Neural progenitor cell (in vitro differentiated cells): ENCODE measurements around the gene GRIK3. TPM values are rescaled to one million over a fixed set of nuclear protein-coding genes. Genes with fewer than 3 reads are reported as not detected.

Experiments
- DNase-seq: peaks from one replicate; pipeline ENCODE4 v3.0.0-alpha.2; 2016; ENCODE audit warnings: low spot score
- H2AFZ ChIP-seq: fragments of 200-600 bp; sonication (generic); replicated peaks from 2 replicates; pipeline ENCODE4 v1.6.1; 2016; ENCODE audit warnings: antibody characterized with exemption
- H3F3A ChIP-seq: fragments of 200-600 bp; sonication (generic); 2 replicates; pipeline ENCODE4 v1.6.1; 2016; ENCODE audit warnings: antibody characterized with exemption, low read depth
- H3K27ac ChIP-seq: fragments of 200-600 bp; sonication (generic); 2 replicates; pipeline ENCODE4 v1.5.1; 2016; ENCODE audit warnings: mild to moderate bottlenecking
- H3K27me3 ChIP-seq: fragments of 200-600 bp; sonication (generic); 2 replicates; pipeline ENCODE4 v1.6.1; 2016; ENCODE audit warnings: mild to moderate bottlenecking, moderate library complexity
- H3K36me3 ChIP-seq: fragments of 200-600 bp; sonication (generic); 2 replicates; pipeline ENCODE4 v1.5.1; 2016
- H3K4me1 ChIP-seq: fragments of 200-600 bp; sonication (generic); 2 replicates; pipeline ENCODE4 v1.6.1; 2016; ENCODE audit warnings: mixed run types
- H3K4me2 ChIP-seq: fragments of 200-600 bp; sonication (generic); 2 replicates; pipeline ENCODE4 v1.6.1; 2016
- H3K4me3 ChIP-seq: fragments of 200-600 bp; sonication (generic); 2 replicates; pipeline ENCODE4 v1.5.1; 2016
- H3K79me2 ChIP-seq: fragments of 200-600 bp; sonication (generic); 2 replicates; pipeline ENCODE4 v1.6.1; 2016; ENCODE audit warnings: low read depth
- H3K9ac ChIP-seq: fragments of 200-600 bp; sonication (generic); 2 replicates; pipeline ENCODE4 v1.6.1; 2016
- H3K9me3 ChIP-seq: fragments of 200-600 bp; sonication (generic); 2 replicates; pipeline ENCODE4 v1.5.1; 2016; ENCODE audit warnings: low read depth
- H4K20me1 ChIP-seq: fragments of 200-600 bp; sonication (generic); 2 replicates; pipeline ENCODE4 v1.6.1; 2016; ENCODE audit warnings: low read depth
- H3K27ac Mint-ChIP-seq: 3 replicates; pipeline ENCODE4 v1.8.0; 2021; ENCODE audit warnings: mixed read lengths
- H3K27me3 Mint-ChIP-seq: 2 replicates; pipeline ENCODE4 v1.8.0; 2022; ENCODE audit warnings: low read depth, mild to moderate bottlenecking, inconsistent platforms, moderate library complexity, mixed read lengths; ENCODE audit not compliant: insufficient read depth
- H3K36me3 Mint-ChIP-seq: 3 replicates; pipeline ENCODE4 v1.8.0; 2021; ENCODE audit warnings: mixed read lengths
- H3K4me1 Mint-ChIP-seq: 3 replicates; pipeline ENCODE4 v1.8.0; 2021; ENCODE audit warnings: mixed read lengths
- H3K4me3 Mint-ChIP-seq: 3 replicates; pipeline ENCODE4 v1.8.0; 2021; ENCODE audit warnings: mild to moderate bottlenecking, moderate library complexity, mixed read lengths
- H3K9me3 Mint-ChIP-seq: 3 replicates; pipeline ENCODE4 v1.8.0; 2020; ENCODE audit warnings: mixed read lengths
- EZH2 ChIP-seq: fragments of 200-600 bp; sonication (generic); IDR thresholded peaks from 2 replicates; pipeline ENCODE4 v1.6.1; 2017; ENCODE audit warnings: antibody characterized with exemption, mild to moderate bottlenecking, moderate library complexity
- EZH2phosphoT487 ChIP-seq: fragments of 200-600 bp; sonication (generic); IDR thresholded peaks from 2 replicates; pipeline ENCODE4 v1.6.1; 2017; ENCODE audit warnings: antibody characterized with exemption
- total RNA-seq: library from RNA; depleted of rRNA; stranded (reverse); fragments of >200 nt; gene quantifications from 2 replicates; pipeline ENCODE4 v1.2.3, GENCODE V29; 2015; ENCODE audit warnings: low replicate concordance
- TF ChIP-seq, protein P1 (sequence below): fragments of 200-600 bp; sonication (generic); IDR thresholded peaks from 2 replicates; pipeline ENCODE4 v1.5.1; 2017; ENCODE audit warnings: antibody characterized with exemption, mild to moderate bottlenecking

GRIK3 gene
- total RNA-seq, 1 donor from 2014 or later = 1.7 TPM

DNA sequence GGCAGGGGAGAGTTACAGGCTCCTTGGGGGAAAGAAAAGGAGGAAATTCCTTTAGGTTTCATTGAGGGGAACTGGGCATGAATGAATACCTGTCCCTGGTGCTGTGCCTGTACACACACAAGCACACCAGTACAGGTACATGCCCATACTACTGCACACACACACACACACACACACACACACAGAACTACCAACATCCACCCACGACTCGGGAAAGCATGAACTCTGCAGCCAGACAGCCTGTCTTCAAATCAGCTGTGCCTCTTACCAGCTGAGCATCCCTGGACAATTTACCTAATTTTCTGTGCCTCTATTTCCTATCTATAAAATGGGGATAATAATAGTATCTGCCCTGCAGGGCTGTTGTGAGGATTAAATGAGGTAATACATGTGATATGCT, 7.2 kb upstream of the GRIK3 start:
- H4K20me1 ChIP-seq = peaks cover 4% of the 10 kb centered on the region
- H3K27me3 Mint-ChIP-seq = peaks cover 27% of the 10 kb centered on the region
- no peaks in the 10 kb centered on the region for H3K36me3 Mint-ChIP-seq
- H3K9ac ChIP-seq = no peak overlapping the region
- H3K9me3 Mint-ChIP-seq = no peaks in the 10 kb centered on the region
- H3K4me1 ChIP-seq = peaks cover 47% of the 10 kb centered on the region
- H3K27ac Mint-ChIP-seq = no peak overlapping the region
- no peaks in the 10 kb centered on the region for H3K36me3 ChIP-seq
- no peaks in the 10 kb centered on the region for H3K9me3 ChIP-seq
- H3K4me1 Mint-ChIP-seq = peaks cover 47% of the 10 kb centered on the region
- no peak overlapping the region for H3K4me3 ChIP-seq
- H3K27ac ChIP-seq = no peak overlapping the region
- DNase-seq = no peak
- H3K27me3 ChIP-seq = peaks cover 13% of the 10 kb centered on the region
- TF ChIP-seq, protein P1, sequence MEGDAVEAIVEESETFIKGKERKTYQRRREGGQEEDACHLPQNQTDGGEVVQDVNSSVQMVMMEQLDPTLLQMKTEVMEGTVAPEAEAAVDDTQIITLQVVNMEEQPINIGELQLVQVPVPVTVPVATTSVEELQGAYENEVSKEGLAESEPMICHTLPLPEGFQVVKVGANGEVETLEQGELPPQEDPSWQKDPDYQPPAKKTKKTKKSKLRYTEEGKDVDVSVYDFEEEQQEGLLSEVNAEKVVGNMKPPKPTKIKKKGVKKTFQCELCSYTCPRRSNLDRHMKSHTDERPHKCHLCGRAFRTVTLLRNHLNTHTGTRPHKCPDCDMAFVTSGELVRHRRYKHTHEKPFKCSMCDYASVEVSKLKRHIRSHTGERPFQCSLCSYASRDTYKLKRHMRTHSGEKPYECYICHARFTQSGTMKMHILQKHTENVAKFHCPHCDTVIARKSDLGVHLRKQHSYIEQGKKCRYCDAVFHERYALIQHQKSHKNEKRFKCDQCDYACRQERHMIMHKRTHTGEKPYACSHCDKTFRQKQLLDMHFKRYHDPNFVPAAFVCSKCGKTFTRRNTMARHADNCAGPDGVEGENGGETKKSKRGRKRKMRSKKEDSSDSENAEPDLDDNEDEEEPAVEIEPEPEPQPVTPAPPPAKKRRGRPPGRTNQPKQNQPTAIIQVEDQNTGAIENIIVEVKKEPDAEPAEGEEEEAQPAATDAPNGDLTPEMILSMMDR = no peak
- TF ChIP-seq EZH2 (no peak), EZH2phosphoT487 (no peak)
- H3K4me3 Mint-ChIP-seq = peak overlapping the region; percentile 59
- no peak overlapping the region for H2AFZ ChIP-seq
- no peak overlapping the region for H3K4me2 ChIP-seq
- H3F3A ChIP-seq = peaks cover 26% of the 10 kb centered on the region
- H3K79me2 ChIP-seq = no peaks in the 10 kb centered on the region

DNA sequence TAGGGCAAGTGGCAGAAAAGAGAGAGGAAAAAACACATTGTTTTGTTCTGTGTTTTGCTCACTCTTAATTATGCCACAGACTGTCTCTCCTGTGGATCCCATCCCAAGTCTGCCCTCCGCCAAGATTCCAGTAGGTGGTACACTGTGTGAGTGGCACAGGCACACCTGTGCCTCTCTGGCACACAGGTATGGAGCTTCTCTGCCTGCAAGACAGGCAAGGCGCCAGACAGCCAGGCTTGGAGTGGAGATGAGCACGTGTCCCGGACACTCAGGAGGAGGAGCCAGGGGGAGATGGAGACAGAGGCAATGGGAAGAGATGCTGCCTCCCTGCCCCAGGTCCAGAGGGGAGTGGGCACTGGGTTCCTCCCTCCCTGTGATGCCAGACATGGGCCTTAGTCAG, 6.5 kb upstream of the GRIK3 start:
- H3K36me3 Mint-ChIP-seq = no peaks in the 10 kb centered on the region
- no peak overlapping the region for H3K9ac ChIP-seq
- H3K9me3 ChIP-seq = no peaks in the 10 kb centered on the region
- H3K4me3 Mint-ChIP-seq = no peak overlapping the region
- no peak overlapping the region for H3K4me2 ChIP-seq
- no peak for DNase-seq
- peaks cover 33% of the 10 kb centered on the region for H3F3A ChIP-seq
- no peaks in the 10 kb centered on the region for H3K79me2 ChIP-seq
- peaks cover 20% of the 10 kb centered on the region for H3K27me3 ChIP-seq
- no peaks in the 10 kb centered on the region for H3K9me3 Mint-ChIP-seq
- H3K4me1 Mint-ChIP-seq = peaks cover 54% of the 10 kb centered on the region
- TF ChIP-seq, protein P1 = no peak
- TF ChIP-seq EZH2 (no peak), EZH2phosphoT487 (no peak)
- peak overlapping the region; percentile 58 for H3K27ac Mint-ChIP-seq
- no peak overlapping the region for H3K27ac ChIP-seq
- no peak overlapping the region for H2AFZ ChIP-seq
- no peaks in the 10 kb centered on the region for H3K36me3 ChIP-seq
- H3K4me3 ChIP-seq = no peak overlapping the region
- H3K4me1 ChIP-seq = peaks cover 55% of the 10 kb centered on the region
- H3K27me3 Mint-ChIP-seq = peaks cover 34% of the 10 kb centered on the region
- H4K20me1 ChIP-seq = peaks cover 10% of the 10 kb centered on the region

DNA sequence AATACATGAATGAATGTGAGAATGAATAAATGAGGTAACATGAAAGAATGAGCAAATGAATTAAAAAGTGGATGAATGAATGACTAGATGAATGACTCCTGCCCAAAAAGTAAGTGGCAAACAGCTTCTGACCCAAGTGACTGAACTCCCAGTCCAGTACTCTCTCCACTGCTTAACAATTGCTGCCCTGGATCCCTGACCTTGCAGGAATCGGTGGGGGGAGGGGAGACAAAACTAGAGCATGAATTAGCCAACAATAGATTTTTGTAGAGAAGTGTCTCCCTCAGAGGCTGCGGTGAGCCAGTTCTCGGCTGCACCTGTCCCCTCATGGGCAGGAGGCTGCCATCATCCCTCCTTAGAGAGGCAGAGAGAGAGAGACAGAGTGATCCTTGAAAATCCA, 5.9 kb upstream of the GRIK3 start:
- Histone ChIP-seq H3K4me3 (no peak overlapping the region), H4K20me1 (peaks cover 14% of the 10 kb centered on the region), H3K4me1 (peaks cover 60% of the 10 kb centered on the region)

More for the DNA sequence above, 5.9 kb upstream of the GRIK3 start:
- Histone ChIP-seq H3K79me2 (no peaks in the 10 kb centered on the region), H3K27me3 (peaks cover 25% of the 10 kb centered on the region), H3K36me3 (no peaks in the 10 kb centered on the region), H3K9me3 (no peaks in the 10 kb centered on the region), H3F3A (peaks cover 38% of the 10 kb centered on the region), H3K4me2 (no peak overlapping the region), H3K9ac (no peak overlapping the region), H3K27ac (no peak overlapping the region), H2AFZ (no peak overlapping the region)
- Mint-ChIP-seq H3K9me3 (peaks cover 1% of the 10 kb centered on the region), H3K4me3 (no peak overlapping the region), H3K27me3 (peaks cover 39% of the 10 kb centered on the region), H3K36me3 (no peaks in the 10 kb centered on the region), H3K27ac (no peak overlapping the region), H3K4me1 (peaks cover 59% of the 10 kb centered on the region)
- no peak for DNase-seq
- TF ChIP-seq EZH2 = no peak
- TF ChIP-seq EZH2phosphoT487 = no peak
- TF ChIP-seq, protein P1 = no peak
